Activated naive CD4-positive, alpha-beta T cell (primary cell): ENCODE results near the gene PDE4D.
"Not testable (repeated sequence)": the region's sequence is repeated elsewhere in the genome, so short reads cannot be mapped to it uniquely, and the experiment has no call there.

Experiments used
- DNase-seq, 4 experiments: peaks; one replicate each; lab custom pipeline; 2025; lab: John Stamatoyannopoulos, UW

Gene PDE4D

GRCh38 chr5:59607138-59607765 is 286.3 kb downstream of the PDE4D start:
- no peak for DNase-seq

GRCh38 chr5:59605915-59606314 is 287.6 kb downstream of the PDE4D start:
- no peak for DNase-seq

GRCh38 chr5:59604111-59604510 is 289.4 kb downstream of the PDE4D start:
- no peak for DNase-seq

GRCh38 chr5:59600998-59601397 is 292.5 kb downstream of the PDE4D start:
- DNase-seq = no peak

GRCh38 chr5:59600153-59600552 is 293.4 kb downstream of the PDE4D start:
- DNase-seq = no peak

- DNase-seq = no peak
Observed at GRCh38 chr5:59599729-59600128, 293.8 kb downstream of the PDE4D start.

- DNase-seq = no peak
Observed at GRCh38 chr5:59598547-59598874, 295.0 kb downstream of the PDE4D start.

GRCh38 chr5:59597690-59598546 is 295.6 kb downstream of the PDE4D start:
- no peak for DNase-seq

GRCh38 chr5:59596586-59597350 is 296.8 kb downstream of the PDE4D start:
- DNase-seq = no peak

GRCh38 chr5:59594118-59594517 is 299.4 kb downstream of the PDE4D start:
- DNase-seq = not testable (repeated sequence)

- DNase-seq = no peak
Observed at GRCh38 chr5:59593439-59594007, 300.0 kb downstream of the PDE4D start.

- DNase-seq = no peak
Observed at GRCh38 chr5:59592101-59592500, 301.4 kb downstream of the PDE4D start.

GRCh38 chr5:59591162-59591561 is 302.4 kb downstream of the PDE4D start:
- DNase-seq = no peak

GRCh38 chr5:59588922-59589321 is 304.6 kb downstream of the PDE4D start:
- DNase-seq = no peak

- no peak for DNase-seq
Observed at GRCh38 chr5:59587489-59588337, 305.8 kb downstream of the PDE4D start.

GRCh38 chr5:59586841-59587240 is 306.7 kb downstream of the PDE4D start:
- DNase-seq = no peak

GRCh38 chr5:59584858-59585846 is 308.4 kb downstream of the PDE4D start:
- DNase-seq = no peak

- no peak for DNase-seq
Observed at GRCh38 chr5:59583810-59584562, 309.5 kb downstream of the PDE4D start.

GRCh38 chr5:59583151-59583809 is 310.2 kb downstream of the PDE4D start:
- DNase-seq = no peak
